A673 (cell line): ENCODE data around the gene TUBB4A. TPM values are rescaled to one million over a fixed set of nuclear protein-coding genes. Genes with fewer than 3 reads are reported as not detected.
A peak's percentile ranks its signal among the peaks of the same experiment; 100 is the strongest.

Experiments used
- BruUV-seq: library from RNA; stranded (reverse); fragments of 400-500 nt; replicated peaks from 2 replicates; lab custom pipeline; 2021; lab: Mats Ljungman, UMichigan
- CTCF ChIA-PET: fragments of 300-600 bp; sonication (Branson Sonifier 250); formaldehyde crosslinking; loops from one replicate; lab custom pipeline; 2022; ENCODE audit warnings: antibody characterized with exemption; lab: Charles Lee
- POLR2A ChIA-PET: fragments of 300-600 bp; sonication (Branson Sonifier 250); formaldehyde crosslinking; loops from one replicate; lab custom pipeline; 2022; ENCODE audit warnings: antibody characterized with exemption; ENCODE audit not compliant: low non-redundant PET; lab: Charles Lee
- DNase-seq: peaks from one replicate; pipeline ENCODE4 v3.0.0-alpha.2; 2015; ENCODE audit warnings: low spot score
- H3K27ac ChIP-seq: fragments of 200-600 bp; sonication (generic); 2 replicates; pipeline ENCODE4 v1.5.1; 2016; ENCODE audit warnings: mixed run types, low read depth, mild to moderate bottlenecking, mixed read lengths, antibody characterized with exemption, low read length; ENCODE audit not compliant: poor library complexity, severe bottlenecking
- H3K27me3 ChIP-seq: fragments of 200-600 bp; sonication (generic); replicated peaks from 2 replicates; pipeline ENCODE4 v1.6.1; 2017; ENCODE audit warnings: mixed run types, low read depth, mild to moderate bottlenecking, mixed read lengths, antibody characterized with exemption, low read length; ENCODE audit not compliant: insufficient read depth, poor library complexity
- H3K36me3 ChIP-seq: fragments of 200-600 bp; sonication (generic); 2 replicates; pipeline ENCODE4 v1.6.1; 2016; ENCODE audit warnings: mixed run types, mild to moderate bottlenecking, mixed read lengths, antibody characterized with exemption, low read length; ENCODE audit not compliant: insufficient read depth, poor library complexity, severe bottlenecking
- H3K4me1 ChIP-seq: fragments of 200-600 bp; sonication (generic); 2 replicates; pipeline ENCODE4 v1.6.1; 2017; ENCODE audit warnings: mixed run types, mild to moderate bottlenecking, mixed read lengths, antibody characterized with exemption, low read length; ENCODE audit not compliant: insufficient read depth, poor library complexity, severe bottlenecking
- H3K4me3 ChIP-seq: fragments of 200-600 bp; sonication (generic); 2 replicates; pipeline ENCODE4 v1.5.1; 2016; ENCODE audit warnings: low read depth, mixed run types, mild to moderate bottlenecking, mixed read lengths, low read length; ENCODE audit not compliant: poor library complexity, severe bottlenecking
- H3K9me3 ChIP-seq: fragments of 200-600 bp; sonication (generic); 2 replicates; pipeline ENCODE4 v1.6.1; 2016; ENCODE audit warnings: mixed run types, low read depth, mild to moderate bottlenecking, mixed read lengths, antibody characterized with exemption, low read length; ENCODE audit not compliant: poor library complexity, severe bottlenecking
- CTCF ChIP-seq: fragments of 300-800, 200-600 bp; sonication (generic); conservative IDR thresholded peaks from 2 replicates; pipeline ENCODE4 v1.5.1; 2017; ENCODE audit warnings: low read depth, mild to moderate bottlenecking, antibody characterized with exemption, low read length, moderate library complexity, mixed read lengths
- EZH2 ChIP-seq: fragments of 200-600 bp; sonication (generic); IDR thresholded peaks from 2 replicates; pipeline ENCODE4 v1.6.1; 2017; ENCODE audit warnings: borderline replicate concordance, low read depth, mild to moderate bottlenecking, mixed read lengths, antibody characterized with exemption, low read length; ENCODE audit not compliant: poor library complexity, severe bottlenecking
- intact Hi-C: fragments of 100-400 bp; cut with micrococcal nuclease; formaldehyde crosslinking; loops from one replicate; pipeline ENCODE4 v1.10.0; 2022; ENCODE audit not compliant: unreplicated experiment
- total RNA-seq: library from RNA; stranded (reverse); gene quantifications from 2 replicates; pipeline ENCODE4 v1.2.3, GENCODE V29; 2021

TUBB4A gene
- total RNA-seq, 1 experiment from 2014 or later = 27.0 TPM

- ChIA-PET POLR2A (no interaction called here), CTCF (no interaction called here)
- DNase-seq = no peak
- TF ChIP-seq CTCF (no peak), EZH2 (no peak)
- Histone ChIP-seq H3K9me3 (no peaks in the 10 kb centered on the region), H3K27ac (no peak overlapping the region), H3K4me1 (peaks cover 5% of the 10 kb centered on the region), H3K36me3 (no peaks in the 10 kb centered on the region), H3K4me3 (no peak overlapping the region), H3K27me3 (no peaks in the 10 kb centered on the region)
- BruUV-seq = no TSS peak
- intact Hi-C loops = no loop called here
Observed at GRCh38 chr19:6479836-6480398, 22.2 kb downstream of the TUBB4A start.

- no peak for DNase-seq
- ChIA-PET POLR2A (no interaction called here), CTCF (no interaction called here)
- Histone ChIP-seq H3K27me3 (no peaks in the 10 kb centered on the region), H3K9me3 (no peaks in the 10 kb centered on the region), H3K4me1 (peaks cover 5% of the 10 kb centered on the region), H3K4me3 (no peak overlapping the region), H3K36me3 (no peaks in the 10 kb centered on the region), H3K27ac (no peak overlapping the region)
- BruUV-seq = no TSS peak
- intact Hi-C loops = no loop called here
- no peak for TF ChIP-seq EZH2
- no peak for TF ChIP-seq CTCF
Observed at GRCh38 chr19:6478815-6479214, 23.3 kb downstream of the TUBB4A start.

- no peaks in the 10 kb centered on the region for H3K9me3 ChIP-seq
- CTCF ChIA-PET = interaction anchor here (0.6 kb wide), 1 partner anchor 16 kb away, joined by 3 read pairs; no protein-coding TSS in a partner anchor
Observed at GRCh38 chr19:6476896-6477431, 25.1 kb downstream of the TUBB4A start.

More at GRCh38 chr19:6476896-6477431, 25.1 kb downstream of the TUBB4A start:
- peaks cover 5% of the 10 kb centered on the region for H3K4me1 ChIP-seq
- intact Hi-C loops = no loop called here
- no peaks in the 10 kb centered on the region for H3K27me3 ChIP-seq
- no peak for TF ChIP-seq EZH2
- TF ChIP-seq CTCF = no peak
- H3K4me3 ChIP-seq = peak overlapping the region; percentile 29
- H3K27ac ChIP-seq = no peak overlapping the region
- BruUV-seq = no TSS peak
- DNase-seq = no peak
- POLR2A ChIA-PET = interaction anchor here (1.0 kb wide), 1 partner anchor 54 kb away, joined by 3 read pairs; the partner anchor contains the start of gene TNFSF9
- H3K36me3 ChIP-seq = no peaks in the 10 kb centered on the region
